NCI-H2171 treated with DMSO at 0.1 percent for 48 hours (cell line): ENCODE results near the gene STN1.

Experiments used
- DNase-seq: peaks from one replicate; lab custom pipeline; 2025; lab: John Stamatoyannopoulos, UW

Gene STN1

GRCh38 chr10:103894441-103894864 lies 23.5 kb downstream of the STN1 start:
- DNase-seq = no peak

DNA sequence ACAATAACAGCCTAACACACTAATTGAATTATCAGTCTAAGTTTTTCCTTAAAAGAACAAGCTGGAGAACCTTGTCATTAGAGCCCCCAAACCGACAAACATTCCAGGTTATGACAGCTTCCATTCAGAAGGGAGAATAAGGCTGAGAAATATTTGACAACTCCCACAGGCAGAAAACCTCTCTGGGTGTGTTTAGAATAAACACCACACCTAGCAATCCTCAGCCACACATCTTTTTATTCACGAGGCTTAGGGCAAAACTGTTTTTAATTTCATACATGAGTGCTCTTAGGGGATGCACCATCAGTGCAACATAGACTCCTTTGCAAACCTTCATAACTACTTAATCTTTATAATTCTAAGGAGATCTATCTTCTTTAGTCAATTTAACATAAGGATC lies 24.2 kb downstream of the STN1 start:
- no peak for DNase-seq

DNA sequence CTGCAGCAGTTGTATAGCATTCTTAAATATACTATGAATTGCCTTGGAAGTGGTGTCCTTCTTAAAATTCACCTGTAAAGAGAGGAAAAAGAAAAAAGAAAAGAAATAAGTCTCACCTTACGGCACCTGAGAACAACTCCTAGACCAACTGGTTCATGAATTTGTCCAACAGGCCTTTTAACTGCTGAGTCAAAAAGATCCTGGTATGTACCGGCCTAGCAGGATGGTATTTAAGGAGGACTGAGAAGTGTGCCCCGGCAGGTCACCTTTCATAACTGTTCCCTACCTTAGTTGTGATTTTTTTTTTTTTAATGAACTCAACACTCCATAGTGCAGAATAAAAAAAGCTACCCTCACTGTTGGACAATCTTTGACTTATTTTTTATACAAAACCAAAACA lies 25.8 kb downstream of the STN1 start:
- DNase-seq = no peak

GRCh38 chr10:103890688-103891087 lies 27.3 kb downstream of the STN1 start:
- DNase-seq = no peak

- DNase-seq = no peak
These were observed 27.8 kb downstream of the STN1 start for GRCh38 chr10:103890194-103890658.

DNA sequence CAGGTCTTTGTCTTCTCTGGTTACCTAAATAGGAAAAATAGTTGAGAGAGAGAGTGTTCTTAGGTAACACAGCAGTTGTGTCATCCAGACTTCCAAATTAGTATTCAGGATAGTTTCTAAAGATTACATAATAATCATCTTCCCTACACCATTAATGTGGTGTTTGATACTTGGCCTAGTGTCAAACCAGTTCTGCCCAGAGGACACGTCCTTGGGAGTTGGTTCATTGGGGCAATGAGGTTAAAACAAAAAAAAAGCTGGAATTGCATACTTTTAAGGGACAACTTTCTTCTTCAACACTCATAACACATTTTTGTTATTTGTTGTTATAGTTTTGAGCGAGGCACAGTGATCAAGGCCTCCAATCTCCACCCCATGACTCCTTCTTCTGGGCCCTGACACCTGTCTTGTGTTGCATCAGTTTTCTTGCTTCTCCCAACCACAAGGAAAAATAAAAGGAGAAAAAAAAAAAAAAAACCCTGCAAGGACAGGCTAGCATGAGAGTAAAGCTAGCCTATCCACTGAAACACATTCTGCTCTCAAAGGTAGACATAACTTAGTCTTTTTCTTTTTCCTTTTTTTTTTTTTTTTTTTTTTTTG lies 28.8 kb downstream of the STN1 start:
- no peak for DNase-seq

GRCh38 chr10:103888113-103888841 lies 29.7 kb downstream of the STN1 start:
- DNase-seq = peak; percentile 59

DNA sequence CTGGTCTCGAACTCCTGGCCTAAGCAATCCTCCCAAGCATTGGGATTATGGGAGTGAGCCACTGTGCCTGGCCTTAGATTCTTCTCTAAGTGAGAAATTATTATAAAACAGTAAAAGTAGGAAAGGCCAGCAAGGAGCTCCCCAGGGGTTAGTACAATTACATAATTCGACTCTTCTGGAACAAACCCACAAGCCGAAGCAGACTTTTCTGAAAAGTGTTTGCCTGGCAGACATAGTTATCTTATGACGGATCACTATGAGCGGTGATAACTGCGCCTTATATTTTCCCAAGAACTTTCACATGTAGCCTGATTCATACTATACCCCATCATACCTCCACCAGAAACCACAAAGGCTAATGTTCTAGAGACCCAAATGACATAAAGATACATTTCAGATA lies 32.4 kb downstream of the STN1 start:
- no peak for DNase-seq

GRCh38 chr10:103884681-103885139 lies 33.3 kb downstream of the STN1 start:
- peak; percentile 73 for DNase-seq

DNA sequence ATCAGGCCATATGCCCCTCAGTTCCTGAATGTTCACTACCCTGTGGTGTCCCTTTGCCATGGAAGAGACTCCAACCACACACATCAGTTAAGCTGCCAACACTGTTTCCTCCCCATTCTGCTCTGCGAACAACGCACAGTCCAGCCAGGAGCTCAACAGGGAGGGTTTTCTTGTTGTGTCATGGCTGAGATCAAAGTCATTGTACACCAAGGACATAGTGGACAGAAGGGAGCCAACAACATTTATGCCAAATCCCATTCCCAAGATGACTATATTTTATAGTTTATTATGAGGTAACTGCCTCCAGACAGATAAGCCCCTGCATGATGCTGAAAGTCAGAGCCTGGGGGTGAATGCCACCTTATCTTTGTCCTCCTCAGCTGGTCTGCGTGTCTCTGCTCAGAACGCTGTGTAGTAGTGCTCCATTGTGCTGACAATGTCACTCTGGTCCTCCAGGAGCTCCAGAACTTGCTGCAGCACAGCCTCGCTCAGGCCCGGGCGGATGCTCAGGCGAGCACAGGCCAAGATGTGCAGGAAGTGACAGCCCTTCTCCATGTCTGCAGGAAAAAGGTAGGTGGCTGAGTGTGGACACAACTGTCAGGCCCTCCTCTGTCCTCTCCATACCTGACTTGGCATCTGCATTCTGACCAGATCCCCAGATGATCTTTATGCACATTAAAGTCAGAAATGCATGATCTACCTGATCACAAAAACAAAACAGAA lies 35.5 kb downstream of the STN1 start:
- DNase-seq = no peak

DNA sequence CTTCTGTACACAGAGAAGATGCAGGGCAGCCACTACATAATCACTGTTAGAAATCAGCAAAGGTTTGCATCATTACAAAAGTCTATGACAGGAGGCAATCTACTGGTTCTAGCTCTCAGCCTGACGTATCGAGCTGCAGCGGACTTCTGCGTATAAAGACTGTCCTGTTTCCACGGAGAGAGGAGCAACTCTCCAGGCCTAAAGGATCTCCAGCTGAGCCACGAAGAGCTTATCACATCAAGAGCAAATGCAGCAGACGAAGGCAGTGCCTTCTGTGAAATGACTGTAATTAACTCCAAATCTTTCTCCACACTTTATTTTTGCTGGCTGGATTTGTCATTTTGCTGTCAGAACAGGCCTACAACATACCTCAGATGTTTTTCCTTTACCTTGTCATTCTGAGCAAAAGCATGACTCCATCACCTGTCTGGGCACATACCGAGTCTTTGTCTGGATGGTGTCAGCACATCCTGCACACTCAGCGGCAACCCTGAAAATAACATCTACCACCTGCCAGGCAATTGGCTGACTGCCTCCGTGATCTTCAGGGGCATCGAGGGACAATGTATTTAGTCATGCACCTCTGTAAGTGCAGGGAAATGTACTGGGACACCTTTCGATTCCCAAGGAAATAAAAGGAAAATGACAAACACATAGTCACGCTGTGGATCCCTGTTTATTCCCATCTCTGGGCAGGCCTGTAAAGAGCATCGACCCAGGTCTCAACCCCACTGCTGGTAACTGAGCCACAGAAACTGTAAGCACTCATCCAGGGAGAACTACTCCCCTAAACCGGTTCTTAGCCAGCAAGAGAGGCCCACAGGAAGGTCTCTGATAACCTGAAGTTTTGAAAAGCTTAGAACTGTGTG lies 36.3 kb downstream of the STN1 start:
- peak; percentile 85 for DNase-seq

- DNase-seq = no peak
These were observed 38.2 kb downstream of the STN1 start for GRCh38 chr10:103879831-103880230.

DNA sequence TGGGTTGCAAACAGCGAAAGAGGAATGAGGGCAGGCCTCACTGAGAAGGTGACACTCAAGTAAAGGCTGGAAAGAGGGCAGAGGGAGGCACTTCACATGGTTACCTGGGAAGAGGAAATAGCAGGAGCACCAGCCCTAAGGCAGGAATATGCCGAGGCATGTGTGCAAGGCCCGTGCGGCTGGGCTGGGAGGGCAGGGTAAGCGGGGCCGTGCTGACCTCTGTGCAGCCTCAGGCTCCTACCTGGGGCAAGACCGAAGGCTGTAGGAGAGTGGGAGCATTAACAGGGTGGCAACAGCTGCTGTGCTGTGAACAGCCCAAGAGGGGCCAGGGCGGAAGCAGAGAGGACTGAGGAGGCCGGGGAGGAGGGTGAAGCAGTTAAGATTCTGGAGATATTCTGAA lies 38.6 kb downstream of the STN1 start:
- DNase-seq = no peak

- DNase-seq = no peak
These were observed 40.1 kb downstream of the STN1 start for GRCh38 chr10:103877861-103878260.

- DNase-seq = no peak
These were observed 41.8 kb downstream of the STN1 start for GRCh38 chr10:103876155-103876554.

DNA sequence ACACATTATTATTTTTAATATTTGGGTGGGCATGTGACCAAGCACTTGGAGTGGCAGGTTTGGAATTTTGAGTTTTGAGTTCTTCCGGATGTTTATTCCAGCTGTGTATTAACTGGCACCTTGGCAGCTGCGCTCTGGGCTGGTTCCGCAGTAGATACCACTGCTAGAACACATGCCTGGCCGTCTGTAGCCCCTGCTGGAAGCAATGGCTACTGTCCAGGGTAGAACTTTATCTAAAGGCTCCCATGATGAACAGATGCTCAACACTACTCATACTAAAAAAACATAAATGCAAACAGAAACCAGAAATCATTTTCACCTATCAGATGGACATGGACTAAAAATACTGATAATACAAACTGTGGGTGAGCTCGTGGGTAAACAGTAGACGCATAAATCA lies 43.3 kb downstream of the STN1 start:
- DNase-seq = no peak

GRCh38 chr10:103872137-103872931 lies 45.6 kb downstream of the STN1 start:
- no peak for DNase-seq

- DNase-seq = no peak
These were observed 47.0 kb downstream of the STN1 start for GRCh38 chr10:103871006-103871405.

GRCh38 chr10:103870516-103870915 lies 47.5 kb downstream of the STN1 start:
- DNase-seq = no peak

DNA sequence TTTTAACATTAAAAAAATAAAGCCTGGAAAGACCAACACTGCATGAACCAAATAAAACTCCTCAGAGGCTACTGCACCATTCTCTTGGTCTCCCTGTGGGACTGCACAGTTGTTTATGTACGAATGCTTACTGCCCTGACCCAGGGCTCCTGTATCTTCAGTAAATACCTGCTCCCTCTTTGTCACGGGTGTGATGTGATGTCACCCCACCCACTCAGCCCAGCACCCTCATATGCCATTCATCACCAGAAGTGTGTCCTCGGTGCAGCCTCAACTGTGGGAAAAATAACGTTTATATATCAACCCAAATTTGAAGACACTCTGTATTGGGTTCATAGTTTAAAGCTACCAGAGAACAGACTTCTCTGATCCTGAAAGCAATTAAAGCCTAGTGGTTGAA lies 48.6 kb downstream of the STN1 start:
- DNase-seq = no peak

GRCh38 chr10:103868200-103868599 lies 49.8 kb downstream of the STN1 start:
- DNase-seq = no peak
